Measurements from ENCODE around the gene DVL1. TPM values are rescaled to one million over a fixed set of nuclear protein-coding genes. Genes with fewer than 3 reads are reported as not detected.

The DVL1 gene
- total RNA-seq, 1 experiment from 2014 or later, result 71.0 TPM

DNA sequence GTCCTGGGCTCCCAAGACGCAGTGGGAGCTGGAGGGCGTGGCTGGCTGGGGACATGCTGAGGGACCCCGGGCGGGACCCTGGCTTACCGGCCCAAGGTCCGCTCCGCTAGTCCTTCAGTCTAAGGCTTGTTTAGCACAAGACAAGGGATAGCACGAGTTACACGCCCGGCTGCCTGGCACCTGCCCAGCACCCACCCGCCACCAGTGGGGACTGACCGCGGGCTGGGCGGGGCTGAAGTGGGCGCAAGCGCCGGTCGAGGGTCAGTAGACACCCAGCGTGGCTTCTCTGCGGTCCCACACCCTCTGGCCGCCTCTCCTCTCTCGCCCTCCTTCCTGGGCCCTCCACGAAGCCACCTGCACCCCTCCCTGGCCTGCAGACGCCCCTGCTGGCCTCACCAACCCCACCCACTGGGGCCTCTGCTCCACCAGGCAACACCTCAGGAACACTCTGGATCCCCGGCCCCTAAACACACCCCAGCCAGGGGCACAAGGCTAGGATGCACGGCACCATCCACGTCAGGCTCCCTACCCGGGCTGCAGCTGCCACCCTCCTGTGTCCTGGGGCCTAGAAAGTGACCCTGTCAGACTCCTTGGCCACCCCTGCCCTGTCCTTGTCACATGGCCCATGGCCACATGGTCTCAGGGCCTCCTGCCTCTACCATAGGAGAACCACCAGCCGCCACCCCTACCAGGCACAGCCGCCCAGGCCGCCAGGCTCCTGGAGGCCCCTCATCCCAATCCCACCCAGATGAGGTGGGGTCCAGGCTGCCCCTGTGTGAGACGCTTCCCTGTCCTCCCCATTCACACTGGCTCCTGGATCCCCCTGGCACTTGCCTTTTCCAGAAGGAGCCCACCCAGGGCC is 12.1 kb downstream of the DVL1 start:
- H3K23me2 ChIP-seq (ENCODE audit: insufficient read length, low read depth, low read length, poor library complexity, severe bottlenecking), result no peaks in the 10 kb centered on the region
- H2AK5ac ChIP-seq (ENCODE audit: insufficient read length, low read length), result no peak overlapping the region
- H3K4me1 ChIP-seq (ENCODE audit: insufficient read depth, low read length), result no peaks in the 10 kb centered on the region
- no peaks in the 10 kb centered on the region for H3K9me3 ChIP-seq (ENCODE audit: control insufficient read depth, low read depth, low read length)
- H3K4me1 Mint-ChIP-seq, result no peaks in the 10 kb centered on the region
- H3K79me2 ChIP-seq (ENCODE audit: insufficient read depth, low read length), result no peaks in the 10 kb centered on the region
- no peaks in the 10 kb centered on the region for H3K79me1 ChIP-seq (ENCODE audit: insufficient read depth, low read depth, low read length, poor library complexity, severe bottlenecking)
- H3K18ac ChIP-seq (ENCODE audit: insufficient read length, low read depth, low read length), result no peak overlapping the region
- no peak overlapping the region for H3K9ac ChIP-seq (ENCODE audit: extremely low read depth, insufficient read length, low read length)
- no peak overlapping the region for H3K56ac ChIP-seq (ENCODE audit: insufficient read length, low read depth, low read length)
- no peak overlapping the region for H4K8ac ChIP-seq (replicated peaks; ENCODE audit: insufficient read length, low read depth, low read length)
- H3K27me3 Mint-ChIP-seq (ENCODE audit: low read depth), result no peaks in the 10 kb centered on the region
- WGBS (ENCODE audit: extremely low coverage, insufficient read length, low lambda C conversion rate), result no CpG with 5 or more reads among the region's 32 CpGs
- H3K4me3 Mint-ChIP-seq, result no peak overlapping the region; a peak in 1 of 5 replicates
- H3K14ac ChIP-seq (ENCODE audit: insufficient read depth, low read length), result no peak overlapping the region
- no peak overlapping the region for H4K5ac ChIP-seq (ENCODE audit: insufficient read length, low read depth, low read length)
- H3K27ac ChIP-seq (ENCODE audit: insufficient read length, low read depth, low read length), result no peak overlapping the region
- H4K91ac ChIP-seq (ENCODE audit: insufficient read length, low read depth, low read length), result no peak overlapping the region
- peak overlapping the region in 1 of 3 experiments; percentile 35; a peak in 1 of 7 replicates for H3K27ac Mint-ChIP-seq
- no peak overlapping the region for H3K4ac ChIP-seq (ENCODE audit: low read depth, low read length)
- H3K9me3 Mint-ChIP-seq, result peaks cover 0 to 8% of the 10 kb centered on the region in 2 experiments; a peak in 3 of 5 replicates
- TF ChIP-seq, protein P1, sequence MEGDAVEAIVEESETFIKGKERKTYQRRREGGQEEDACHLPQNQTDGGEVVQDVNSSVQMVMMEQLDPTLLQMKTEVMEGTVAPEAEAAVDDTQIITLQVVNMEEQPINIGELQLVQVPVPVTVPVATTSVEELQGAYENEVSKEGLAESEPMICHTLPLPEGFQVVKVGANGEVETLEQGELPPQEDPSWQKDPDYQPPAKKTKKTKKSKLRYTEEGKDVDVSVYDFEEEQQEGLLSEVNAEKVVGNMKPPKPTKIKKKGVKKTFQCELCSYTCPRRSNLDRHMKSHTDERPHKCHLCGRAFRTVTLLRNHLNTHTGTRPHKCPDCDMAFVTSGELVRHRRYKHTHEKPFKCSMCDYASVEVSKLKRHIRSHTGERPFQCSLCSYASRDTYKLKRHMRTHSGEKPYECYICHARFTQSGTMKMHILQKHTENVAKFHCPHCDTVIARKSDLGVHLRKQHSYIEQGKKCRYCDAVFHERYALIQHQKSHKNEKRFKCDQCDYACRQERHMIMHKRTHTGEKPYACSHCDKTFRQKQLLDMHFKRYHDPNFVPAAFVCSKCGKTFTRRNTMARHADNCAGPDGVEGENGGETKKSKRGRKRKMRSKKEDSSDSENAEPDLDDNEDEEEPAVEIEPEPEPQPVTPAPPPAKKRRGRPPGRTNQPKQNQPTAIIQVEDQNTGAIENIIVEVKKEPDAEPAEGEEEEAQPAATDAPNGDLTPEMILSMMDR (conservative IDR thresholded peaks at IDR 0.05), result no peak
- H3K27me3 ChIP-seq (ENCODE audit: insufficient read depth, low read length), result no peaks in the 10 kb centered on the region
- no peak for DNase-seq
- no peak overlapping the region for H2BK12ac ChIP-seq (ENCODE audit: insufficient read length, low read depth, low read length)
- no peak overlapping the region for H2BK15ac ChIP-seq (ENCODE audit: low read depth, low read length)
- no peak overlapping the region for H2BK5ac ChIP-seq (ENCODE audit: insufficient read length, low read length)
- H2BK20ac ChIP-seq (ENCODE audit: low read depth, low read length, poor library complexity, severe bottlenecking), result no peak overlapping the region
- no peak overlapping the region for H3T11ph ChIP-seq (ENCODE audit: low read length)
- H4K20me1 ChIP-seq (ENCODE audit: control insufficient read depth, insufficient read depth, insufficient read length), result no peaks in the 10 kb centered on the region
- H3K23ac ChIP-seq (ENCODE audit: insufficient read length, low read depth, low read length), result no peak overlapping the region
- peaks cover 18 to 34% (median 27%) of the 10 kb centered on the region in 3 experiments for H3K36me3 Mint-ChIP-seq (ENCODE audit: insufficient read depth in 1 of 3, low read depth in 3 of 3)
- H2BK120ac ChIP-seq (ENCODE audit: low read depth, low read length, poor library complexity, severe bottlenecking), result no peak overlapping the region
- no peak overlapping the region for H3K4me2 ChIP-seq (ENCODE audit: insufficient read depth, insufficient read length, low read length)
- H2AFZ ChIP-seq (ENCODE audit: low read length), result no peak overlapping the region
